ENCODE data around the gene SNX21.
"Not testable (repeated sequence)": the region's sequence is repeated elsewhere in the genome, so short reads cannot be mapped to it uniquely, and the experiment has no call there.

SNX21 gene

DNA sequence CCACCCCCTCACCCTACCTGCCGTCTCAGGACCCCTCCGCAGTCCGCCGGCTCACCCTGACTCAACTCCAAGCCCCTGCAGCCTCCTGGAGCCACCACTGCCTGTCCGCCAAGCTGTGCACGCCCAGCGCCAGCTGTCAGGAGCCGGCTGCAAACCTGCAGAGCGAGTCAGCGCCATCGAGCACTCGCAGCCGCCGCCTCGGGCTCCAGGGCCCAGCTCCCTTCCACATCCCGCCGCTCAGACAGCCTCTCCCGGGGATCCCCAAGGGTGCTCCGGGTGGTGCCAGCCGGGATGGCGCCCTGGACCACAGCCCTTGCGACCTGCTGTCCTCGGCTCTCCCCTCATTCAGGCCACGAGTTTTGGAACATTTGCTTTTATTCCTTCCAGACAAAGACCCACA lies 10.7 kb upstream of the SNX21 start:
- DNase-seq (ENCODE audit: low spot score): no peak

DNA sequence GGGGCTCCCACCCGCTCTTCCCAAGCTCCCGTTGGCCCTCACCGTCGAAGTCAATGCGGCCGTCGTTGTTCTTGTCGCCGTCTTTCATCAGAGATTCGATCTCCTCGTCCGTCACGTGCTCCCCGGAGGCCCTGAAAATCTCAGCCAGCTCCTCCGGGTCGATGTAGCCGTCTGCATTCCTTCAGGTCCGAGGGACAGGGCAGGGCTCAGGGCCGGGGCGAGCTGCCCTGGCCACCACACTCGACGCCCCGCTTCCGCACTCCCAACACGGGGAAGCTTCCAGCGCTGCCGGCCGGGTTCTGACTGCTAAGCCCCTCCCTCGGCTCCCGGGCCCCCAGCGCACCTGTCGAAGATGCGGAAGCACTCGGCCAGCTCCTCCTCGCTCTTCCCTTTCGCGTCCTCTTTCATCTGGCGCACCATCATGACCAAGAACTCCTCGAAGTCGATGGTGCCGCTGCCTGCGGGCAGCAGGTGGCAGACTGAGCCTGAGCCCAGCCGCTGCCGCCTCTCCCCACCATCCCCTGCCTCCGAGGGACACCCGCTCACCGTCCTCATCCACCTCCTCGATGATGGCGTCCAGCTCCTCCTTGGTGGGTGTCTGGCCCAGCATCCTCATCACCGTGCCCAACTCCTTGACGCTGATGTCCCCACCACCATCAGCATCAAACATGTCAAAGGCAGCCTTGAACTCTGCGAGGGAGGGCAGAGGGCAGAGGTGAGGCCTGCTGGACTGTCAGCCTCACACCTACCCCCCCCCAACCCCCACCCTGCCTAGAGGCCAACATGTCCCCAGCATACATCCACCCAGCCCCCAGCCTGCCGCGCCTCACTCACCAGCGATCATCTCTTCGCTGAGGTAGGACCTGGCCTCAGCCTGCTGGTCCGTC lies 9.4 kb upstream of the SNX21 start:
- no peak for DNase-seq (ENCODE audit: low spot score)

DNA sequence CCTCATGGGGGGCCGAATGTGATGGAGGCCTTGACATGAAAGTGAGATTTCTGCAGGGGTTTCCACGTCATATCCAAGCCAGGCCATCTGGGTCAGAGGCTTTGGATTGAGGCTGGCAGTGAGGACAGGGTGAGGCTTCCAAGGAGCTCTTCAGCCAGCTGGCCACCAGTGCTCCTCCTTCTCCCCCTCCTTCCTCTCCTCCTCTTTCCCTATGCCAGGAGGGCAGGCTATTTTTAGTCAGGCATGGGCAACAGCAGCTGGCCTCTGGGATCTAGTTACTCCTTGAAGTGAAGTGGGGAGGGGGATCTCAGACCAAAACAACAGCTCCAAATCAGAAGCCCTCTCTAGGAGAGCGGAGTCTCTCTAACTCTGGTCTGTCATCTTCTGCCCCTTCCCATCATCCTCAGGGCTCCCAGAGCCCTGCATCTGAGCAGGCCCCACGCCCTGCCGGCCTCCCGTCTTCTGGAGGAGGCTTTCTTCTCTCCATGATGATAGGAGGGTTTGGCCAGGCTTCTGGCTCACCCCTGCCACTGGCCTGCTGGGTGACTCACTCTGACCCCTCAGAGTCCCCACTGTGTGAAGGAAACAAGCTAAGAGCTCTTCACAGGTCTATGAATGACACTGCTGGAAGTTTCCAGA lies 7.1 kb upstream of the SNX21 start:
- DNase-seq (ENCODE audit: low spot score): no peak

DNA sequence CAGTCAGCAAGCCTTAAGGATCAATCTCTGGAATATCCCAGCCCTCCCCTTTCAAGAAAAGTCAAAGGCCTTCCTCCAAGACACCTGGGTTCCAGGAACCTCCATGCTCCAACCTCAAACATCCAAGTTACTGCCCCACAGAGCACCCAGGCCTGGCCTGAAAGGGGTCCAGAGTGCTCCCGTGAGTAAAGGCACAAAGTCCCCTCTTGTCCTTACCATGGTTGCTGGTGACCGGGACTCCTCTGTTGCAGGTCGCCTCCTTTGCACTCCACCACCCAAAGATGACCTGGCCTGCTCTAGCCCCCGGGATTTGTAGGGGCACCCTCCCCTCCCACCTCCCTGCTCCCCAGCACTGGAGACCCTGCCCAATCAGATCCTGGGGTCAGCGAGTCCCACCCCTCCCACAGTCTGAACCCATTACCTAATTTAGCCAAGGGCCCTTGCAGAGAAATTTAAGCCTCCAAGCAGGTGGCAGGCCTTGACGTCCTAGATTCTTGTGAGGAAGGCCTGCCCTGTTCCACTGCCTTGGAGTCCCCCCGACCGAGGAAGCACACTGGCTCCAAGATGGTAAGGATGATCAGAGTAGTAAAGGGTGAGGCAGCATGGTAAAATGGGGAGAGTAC lies 6.5 kb upstream of the SNX21 start, which contains the start of gene TNNC2:
Gene TNNC2, minus strand, starts transcription at position 283 of the 623 bp plus-strand sequence. Its CDS starts 64 bp downstream, at position 219.
- no peak for DNase-seq (ENCODE audit: low spot score)

DNA sequence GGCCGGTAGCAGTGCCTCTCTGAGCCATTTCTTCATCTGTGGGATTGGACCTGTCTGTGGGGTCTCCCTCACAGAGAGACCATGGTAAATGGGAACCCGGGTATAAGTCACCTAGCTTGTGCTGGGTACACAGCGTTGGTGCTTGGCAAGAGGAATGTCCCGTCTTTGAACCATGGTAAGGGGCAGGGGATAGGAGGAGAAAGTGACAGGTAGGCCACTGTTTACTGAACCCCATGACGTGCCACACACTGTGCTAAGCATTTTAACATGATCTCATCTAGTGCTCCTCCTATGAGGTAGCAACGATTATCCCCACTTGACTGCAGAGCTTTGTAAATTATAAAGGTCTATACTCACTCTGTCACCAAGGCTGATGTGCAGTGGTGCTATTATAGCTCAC lies 5.9 kb upstream of the SNX21 start:
- DNase-seq (ENCODE audit: low spot score): no peak

DNA sequence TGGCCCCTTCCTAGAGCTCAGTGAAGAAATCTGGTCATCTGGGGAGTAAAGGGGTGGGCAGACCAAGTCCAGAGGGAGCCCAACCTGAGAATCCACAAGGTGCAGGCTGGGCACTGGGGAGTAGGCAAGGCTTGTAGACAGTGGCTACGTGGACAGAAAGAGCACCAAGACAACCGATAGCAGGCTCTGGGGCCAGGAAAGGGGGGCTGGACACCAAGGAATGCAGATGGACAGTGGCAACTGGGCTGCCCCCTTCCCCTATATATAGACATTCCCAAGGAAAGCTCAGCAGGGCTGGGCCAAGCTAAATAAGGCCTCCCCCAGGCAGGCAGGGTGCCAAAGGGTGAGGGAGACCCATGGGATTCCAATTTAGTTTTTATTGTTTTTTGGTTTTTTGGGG lies 5.0 kb upstream of the SNX21 start:
- DNase-seq (ENCODE audit: low spot score): no peak

DNA sequence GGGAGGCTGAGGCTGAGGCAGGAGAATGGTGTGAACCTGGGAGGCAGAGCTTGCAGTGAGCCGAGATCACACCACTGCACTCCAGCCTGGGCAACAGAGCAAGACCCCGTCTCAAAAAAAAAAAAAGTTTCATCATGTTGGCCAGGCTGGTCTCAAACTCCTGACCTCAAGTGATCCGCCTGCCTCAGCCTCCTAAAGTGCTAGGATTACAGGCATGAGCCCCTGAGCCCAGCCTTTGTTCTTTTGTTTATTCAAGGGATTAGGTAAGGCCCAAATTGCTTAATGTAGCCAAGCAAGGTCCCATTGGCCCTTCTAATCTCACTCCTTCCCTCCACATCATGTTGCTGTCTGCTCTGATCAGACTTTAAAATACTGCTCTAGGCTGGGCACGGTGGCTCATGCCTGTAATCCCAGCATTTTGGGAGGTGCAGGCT lies 3.9 kb upstream of the SNX21 start:
- DNase-seq (ENCODE audit: low spot score): not testable (repeated sequence)

DNA sequence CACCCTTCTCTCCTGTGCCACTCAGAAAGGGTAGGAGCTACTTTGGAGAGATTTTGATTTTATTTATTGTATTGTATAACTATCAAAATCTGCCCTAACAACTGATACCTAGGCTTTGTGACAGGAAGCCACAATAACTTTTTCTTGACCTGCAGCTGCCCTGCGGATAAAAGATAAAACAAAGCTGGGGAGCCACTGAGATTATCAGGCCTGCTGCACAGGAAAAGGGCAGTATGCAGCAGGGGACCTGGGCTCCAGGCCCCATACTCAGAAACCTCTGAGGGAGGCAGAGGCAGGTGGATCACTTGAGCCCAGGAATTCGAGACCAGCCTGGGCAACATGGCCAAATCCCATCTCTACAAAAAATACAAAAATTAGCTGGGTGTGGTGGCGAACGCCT lies 980 bp upstream of the SNX21 start:
- DNase-seq (ENCODE audit: low spot score): no peak

DNA sequence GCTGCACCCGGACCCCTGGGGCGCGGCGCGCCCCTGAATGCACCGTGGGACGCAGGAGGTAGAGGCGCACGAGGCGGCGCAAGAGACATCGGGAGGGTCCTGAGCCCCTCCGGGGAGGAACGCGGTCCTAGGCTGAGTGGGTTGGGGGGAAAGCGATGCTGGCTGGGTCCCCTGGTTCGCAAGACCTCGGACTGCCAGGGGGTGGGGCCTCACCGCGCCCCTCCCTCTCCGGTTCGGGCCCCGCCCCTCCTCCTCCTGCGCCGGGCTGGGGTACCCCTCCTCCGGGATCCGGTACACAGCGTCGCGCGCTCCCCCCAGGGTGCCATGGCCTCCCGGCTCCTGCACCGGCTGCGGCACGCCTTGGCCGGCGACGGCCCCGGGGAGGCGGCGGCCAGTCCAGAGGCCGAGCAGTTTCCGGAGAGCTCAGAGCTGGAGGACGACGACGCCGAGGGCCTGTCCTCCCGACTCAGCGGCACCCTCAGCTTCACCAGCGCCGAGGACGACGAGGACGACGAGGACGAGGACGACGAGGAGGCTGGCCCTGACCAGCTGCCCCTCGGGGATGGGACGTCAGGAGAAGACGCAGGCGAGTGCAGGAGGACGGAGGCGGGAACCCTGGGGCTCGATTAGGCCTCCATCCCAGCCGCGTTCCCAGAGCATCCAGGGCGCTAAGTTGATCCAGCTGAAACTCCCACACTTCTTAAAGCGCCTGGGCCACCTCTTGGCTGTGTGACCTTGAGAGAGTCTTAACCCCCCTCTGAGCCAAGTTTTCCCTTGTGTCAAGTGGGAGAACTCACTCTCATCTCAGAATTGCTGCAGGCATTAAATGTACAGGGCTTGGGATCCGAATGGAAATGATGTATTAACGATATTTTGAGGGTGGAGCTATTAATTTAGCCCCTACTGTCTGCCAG lies 541 bp downstream of the SNX21 start:
- peak; percentile 75 for DNase-seq (ENCODE audit: low spot score)

DNA sequence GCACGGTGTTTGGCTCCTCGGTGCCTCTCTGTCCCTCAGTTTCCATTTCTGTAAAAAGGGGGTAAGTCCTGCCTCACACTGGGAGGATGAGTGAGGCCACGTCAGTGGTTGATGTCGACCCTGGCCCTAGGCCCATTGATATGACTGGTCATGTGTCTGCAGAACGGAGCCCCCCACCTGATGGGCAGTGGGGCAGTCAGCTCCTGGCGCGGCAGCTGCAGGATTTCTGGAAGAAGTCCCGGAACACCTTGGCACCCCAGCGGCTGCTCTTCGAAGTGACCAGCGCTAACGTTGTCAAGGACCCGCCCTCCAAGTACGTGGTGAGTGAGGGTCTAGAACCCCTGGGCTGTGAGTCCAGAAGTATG lies 1.2 kb downstream of the SNX21 start:
- no peak for DNase-seq (ENCODE audit: low spot score)

DNA sequence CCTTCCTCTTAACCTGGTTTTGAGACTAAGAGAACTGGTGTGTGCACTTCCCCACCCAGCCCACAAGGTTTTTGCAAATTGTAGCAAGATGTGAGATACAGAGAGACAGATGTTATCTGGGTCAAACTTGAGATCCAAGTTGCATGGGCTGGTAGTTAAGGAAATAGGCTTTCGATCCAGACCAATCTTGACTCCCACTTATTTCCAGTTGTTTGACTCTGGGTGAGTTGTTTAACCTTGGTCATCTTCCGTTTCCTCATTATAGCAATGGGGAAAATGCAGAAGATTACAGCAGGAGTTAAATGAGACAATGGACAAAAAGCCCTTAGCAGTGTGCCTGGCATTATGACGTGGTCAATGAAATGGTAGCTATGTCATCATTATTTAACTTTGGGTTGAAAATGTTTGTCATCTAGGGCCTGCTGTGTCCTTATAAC lies 1.7 kb downstream of the SNX21 start:
- no peak for DNase-seq (ENCODE audit: low spot score)

DNA sequence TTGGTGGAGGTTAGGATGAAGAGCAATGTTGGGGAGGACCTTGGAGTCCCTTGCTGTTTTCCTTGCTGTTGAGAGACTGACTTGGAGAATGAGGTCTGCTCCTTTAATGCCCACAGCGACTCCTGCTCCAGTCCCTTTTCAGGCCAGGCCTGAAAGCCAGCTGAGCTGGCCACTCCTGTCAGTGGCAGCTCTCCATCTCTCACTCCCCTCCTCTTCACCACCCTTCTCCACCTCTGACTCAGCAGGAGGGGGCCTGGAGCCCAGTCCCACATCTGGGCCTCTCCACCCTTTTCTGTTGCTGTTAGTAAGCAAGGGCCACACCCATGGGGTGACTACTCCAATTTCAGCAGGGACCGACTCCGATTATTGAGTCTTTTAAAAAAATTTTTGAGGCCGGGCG lies 2.2 kb downstream of the SNX21 start:
- no peak for DNase-seq (ENCODE audit: low spot score)

DNA sequence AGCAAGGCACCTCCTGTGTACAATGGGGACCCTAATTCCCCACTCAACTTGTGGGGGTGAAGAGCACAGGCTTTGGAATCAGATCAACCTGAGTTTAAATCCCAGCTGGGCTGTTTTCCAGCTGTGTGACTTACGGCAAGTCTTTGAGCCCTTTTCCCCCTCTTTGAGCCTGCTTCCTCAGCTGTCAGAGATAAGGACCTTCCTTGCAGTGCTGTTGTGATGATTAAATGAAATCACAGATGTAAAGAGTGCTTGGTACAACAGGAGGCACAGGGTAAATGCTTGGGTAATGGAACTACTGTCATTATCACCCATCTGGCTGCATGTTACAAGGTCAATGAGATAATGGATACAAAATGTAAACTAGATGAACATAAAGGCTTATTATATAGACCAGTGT lies 3.2 kb downstream of the SNX21 start:
- no peak for DNase-seq (ENCODE audit: low spot score)

DNA sequence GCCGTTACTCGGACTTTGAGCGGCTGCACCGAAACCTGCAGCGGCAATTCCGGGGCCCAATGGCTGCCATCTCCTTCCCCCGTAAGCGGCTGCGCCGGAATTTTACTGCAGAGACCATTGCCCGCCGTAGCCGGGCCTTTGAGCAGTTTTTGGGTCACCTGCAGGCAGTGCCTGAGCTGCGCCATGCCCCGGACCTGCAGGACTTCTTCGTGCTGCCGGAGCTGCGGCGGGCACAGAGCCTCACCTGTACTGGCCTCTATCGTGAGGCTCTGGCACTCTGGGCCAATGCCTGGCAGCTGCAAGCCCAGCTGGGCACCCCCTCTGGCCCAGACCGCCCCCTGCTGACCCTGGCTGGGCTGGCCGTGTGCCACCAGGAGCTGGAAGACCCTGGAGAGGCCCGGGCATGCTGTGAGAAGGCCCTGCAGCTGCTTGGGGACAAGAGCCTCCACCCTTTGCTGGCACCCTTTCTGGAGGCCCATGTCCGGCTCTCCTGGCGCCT lies 7.2 kb downstream of the SNX21 start:
- no peak for DNase-seq (ENCODE audit: low spot score)

DNA sequence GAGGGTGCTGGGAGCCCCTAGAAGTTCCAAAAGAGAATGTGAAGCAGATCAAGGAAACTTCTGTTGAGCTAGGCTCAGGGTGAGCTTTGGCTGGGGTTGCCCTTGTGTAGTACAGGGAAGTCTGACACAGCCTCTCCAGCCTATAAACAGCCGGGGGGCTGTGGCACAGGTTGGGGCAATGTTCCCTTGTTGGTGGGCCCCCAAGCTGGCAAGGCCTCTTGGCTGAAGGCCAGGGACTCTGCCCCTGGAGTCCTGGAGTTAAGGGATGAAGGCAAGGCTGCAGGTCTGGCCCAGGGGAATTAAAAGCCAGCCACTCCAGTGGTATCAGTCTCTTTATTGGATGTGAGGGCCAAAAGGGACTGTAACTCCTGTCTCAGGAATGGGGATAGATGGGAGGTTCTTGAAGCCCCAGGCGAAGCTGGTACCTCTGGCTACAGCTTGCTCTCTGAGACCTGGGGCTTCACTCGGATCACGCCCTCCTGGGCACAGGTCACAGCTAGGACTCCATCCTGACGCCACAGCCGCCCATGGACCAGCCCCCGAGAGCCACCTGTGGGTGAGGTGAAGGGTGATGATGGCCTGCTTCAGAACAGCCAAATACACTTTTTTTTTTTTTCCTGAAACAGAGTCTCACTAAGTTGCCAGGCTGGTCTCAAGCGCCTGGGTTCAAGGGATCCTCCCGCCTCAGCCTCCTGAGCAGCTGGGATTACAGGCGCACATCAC lies 8.0 kb downstream of the SNX21 start:
- no peak for DNase-seq (ENCODE audit: low spot score)

DNA sequence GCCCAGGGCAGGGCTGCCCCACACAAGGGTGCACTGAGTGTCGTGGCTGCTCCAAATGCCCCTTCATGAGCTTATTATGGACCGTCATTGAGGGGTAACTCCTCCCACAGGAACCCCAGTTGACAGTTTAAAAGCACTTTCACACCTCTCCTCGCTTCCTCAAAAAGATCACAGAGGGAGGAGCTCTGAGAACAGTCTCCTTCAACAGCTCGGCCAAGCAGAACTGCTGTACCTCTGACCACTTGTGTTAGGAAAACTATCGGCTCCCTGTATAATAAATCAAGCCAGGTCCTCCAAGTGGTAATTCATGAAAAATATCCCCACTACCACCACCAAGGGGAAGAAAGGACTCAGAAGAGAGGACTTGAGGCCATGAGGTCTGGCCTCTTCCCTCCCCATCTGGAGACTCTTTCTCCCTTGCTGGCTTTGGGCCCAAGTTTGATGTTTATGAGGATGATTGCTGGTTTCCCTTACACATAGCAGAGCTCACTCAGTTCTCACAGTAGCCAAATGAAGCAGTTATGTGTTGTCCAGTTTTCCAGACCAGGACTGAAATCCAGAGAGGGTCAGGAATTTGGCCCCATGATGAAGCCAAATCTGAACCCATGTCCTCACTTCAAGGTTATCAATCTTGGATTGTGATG lies 8.7 kb downstream of the SNX21 start:
- DNase-seq (ENCODE audit: low spot score): no peak

DNA sequence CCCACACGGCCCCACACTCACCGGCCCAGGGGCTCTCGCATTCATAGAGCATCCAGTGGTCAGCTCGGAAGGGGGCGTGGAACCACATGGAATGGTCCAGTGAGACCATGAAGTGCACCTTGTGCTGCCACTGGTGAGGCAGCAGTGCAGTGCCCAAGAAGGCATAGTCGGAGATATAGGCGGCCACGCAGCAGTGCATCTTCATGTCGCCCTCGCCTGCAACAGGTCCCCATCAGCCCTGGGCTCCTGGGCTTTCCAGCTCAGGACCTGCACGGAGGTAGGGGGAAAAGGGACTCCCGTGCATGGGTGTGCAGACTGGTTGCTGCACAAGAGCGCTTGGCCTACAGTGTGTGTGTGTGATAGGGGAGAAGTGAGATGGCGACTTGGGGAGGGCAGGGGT lies 9.9 kb downstream of the SNX21 start:
- no peak for DNase-seq (ENCODE audit: low spot score)

DNA sequence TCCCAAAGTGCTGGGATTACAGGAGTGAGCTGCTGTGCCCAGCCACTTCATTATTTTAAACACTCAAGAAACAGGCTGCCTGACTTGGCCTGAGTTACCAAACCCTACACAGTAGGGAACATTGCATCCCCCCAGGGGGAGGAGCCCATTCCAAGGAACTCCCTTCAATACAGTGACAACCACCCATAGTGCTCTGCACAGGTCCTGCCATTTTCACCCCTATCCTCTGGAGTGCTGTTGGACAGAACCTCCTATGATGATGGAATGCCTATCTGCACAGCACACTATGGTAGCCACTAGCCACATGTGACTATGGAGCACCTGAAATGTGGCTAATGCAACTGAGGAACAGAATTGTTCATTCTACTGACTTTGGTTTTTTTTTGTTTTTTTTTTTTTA lies 11.9 kb downstream of the SNX21 start:
- DNase-seq (ENCODE audit: low spot score): no peak

DNA sequence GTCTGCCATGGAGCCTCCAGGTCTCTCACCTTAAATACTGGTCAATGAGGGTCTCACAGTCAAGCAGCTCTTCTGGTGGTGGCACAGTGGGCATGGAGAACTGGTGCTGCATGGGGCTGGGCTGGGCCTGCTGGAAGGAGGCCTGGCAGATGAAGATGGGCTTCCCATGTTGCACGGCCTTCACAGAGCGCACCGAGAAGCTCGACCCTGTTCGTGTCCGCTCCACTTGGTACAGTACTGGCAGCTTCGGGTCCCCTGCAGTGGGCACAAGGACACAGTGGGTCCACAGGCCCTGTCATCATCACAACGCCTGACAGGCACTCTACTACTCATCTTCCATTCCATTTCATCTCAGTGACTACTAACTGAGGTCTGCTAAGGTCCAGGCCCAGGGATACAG lies 14.8 kb downstream of the SNX21 start:
- no peak for DNase-seq (ENCODE audit: low spot score)

DNA sequence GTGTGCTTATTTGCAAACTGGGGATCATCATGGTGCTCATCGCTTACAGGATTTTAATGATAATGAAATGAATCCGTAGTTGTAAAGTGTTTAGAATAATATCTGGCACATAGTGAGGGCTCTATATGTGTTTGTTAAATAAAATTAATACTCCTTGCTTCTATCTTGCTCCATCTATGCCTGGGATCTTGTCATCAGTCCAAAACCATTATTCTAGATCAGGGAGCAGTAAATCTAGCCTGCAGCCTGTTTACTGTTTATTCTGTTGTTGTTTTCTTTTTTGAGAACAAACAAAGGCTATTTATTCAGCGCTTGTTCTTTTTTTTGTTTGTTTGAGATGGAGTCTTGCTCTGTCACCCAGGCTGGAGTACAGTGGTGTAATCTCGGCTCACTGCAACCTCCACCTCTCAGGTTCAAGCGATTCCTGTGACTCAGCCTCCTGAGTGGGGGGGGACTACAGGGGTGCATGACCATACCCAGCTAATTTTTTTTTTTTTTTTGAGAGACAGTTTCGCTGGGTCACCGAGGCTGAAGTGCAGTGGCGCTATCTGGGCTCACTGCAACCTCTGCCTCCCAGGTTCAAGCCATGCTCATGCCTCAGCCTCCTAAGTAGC lies 15.5 kb downstream of the SNX21 start:
- DNase-seq (ENCODE audit: low spot score): no peak
